Astrocyte of the spinal cord (primary cell): Measurements from ENCODE around the gene SPON1.
A peak's percentile ranks its signal among the peaks of the same experiment; 100 is the strongest.

Source experiments
- DNase-seq: peaks from one replicate; pipeline ENCODE4 v3.0.0; 2011; ENCODE audit warnings: low read depth, low spot score
- H3K4me3 ChIP-seq: 2 replicates; pipeline ENCODE4 v1.5.1; 2011; ENCODE audit warnings: low read depth, mild to moderate bottlenecking, low read length, moderate library complexity
- CTCF ChIP-seq: IDR thresholded peaks from 2 replicates; pipeline ENCODE4 v1.5.1; 2012; ENCODE audit warnings: low read depth, mild to moderate bottlenecking, low read length, inconsistent platforms
- in situ Hi-C: cut with HindIII; loops from 2 replicates; pipeline ENCODE4 v1.10.0; 2017; ENCODE audit warnings: low sequenced_read_pairs

SPON1 gene

DNA sequence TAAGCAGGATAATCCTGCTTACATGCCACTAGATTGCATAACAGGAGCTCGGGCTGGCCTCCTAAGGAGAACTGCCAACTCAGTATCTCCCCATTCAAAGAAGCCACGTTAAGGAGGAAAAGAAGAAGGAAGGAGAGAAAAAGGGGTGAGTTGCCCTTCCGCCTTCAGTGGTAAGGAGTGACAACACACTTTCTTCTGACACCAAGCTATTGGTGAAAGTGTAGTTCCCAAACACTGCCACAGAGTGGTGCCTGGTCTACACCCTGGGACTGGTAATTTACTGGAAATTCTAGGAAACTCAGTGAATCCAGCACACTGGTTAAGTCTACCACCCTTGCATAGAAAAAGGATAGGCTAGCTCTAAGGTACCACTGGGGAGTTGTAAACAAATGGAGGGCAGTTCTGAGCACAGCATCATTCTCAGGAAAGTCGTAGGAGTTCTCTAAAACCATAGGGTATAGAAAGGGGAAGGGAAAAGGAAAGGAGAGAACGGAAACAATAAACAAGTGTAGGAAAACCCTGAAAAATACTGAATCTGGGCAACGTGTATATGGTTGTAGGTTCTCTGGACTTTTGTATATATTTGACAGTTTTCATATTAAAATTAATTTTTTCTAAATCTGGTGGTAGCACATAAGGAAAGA, 338.3 kb downstream of the SPON1 start:
- H3K4me3 ChIP-seq: no peak overlapping the region
- peak; percentile 87 for TF ChIP-seq CTCF
- DNase-seq: peak; percentile 80
- in situ Hi-C loops: no loop called here

DNA sequence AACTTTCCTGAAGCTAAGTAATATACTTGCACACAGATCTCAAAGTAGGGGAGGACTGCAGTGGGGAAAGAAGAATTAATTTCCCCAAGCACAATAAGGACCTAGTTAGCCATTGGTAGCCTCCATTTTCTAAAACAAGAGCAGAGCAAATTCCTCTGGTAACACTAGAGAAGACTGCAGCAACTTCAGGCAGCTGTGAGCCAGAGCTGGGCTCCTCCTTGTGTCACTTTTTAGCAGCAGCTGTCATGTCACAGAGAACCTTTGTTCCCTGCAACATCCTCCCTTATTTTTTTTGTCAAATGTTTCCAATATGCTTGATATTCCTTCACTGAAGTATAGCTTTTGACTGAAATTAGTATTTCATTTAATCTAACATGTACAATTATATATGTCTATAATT, 342.1 kb downstream of the SPON1 start:
- no peak for DNase-seq
- H3K4me3 ChIP-seq: no peak overlapping the region
- in situ Hi-C loops: no loop called here
- no peak for TF ChIP-seq CTCF

DNA sequence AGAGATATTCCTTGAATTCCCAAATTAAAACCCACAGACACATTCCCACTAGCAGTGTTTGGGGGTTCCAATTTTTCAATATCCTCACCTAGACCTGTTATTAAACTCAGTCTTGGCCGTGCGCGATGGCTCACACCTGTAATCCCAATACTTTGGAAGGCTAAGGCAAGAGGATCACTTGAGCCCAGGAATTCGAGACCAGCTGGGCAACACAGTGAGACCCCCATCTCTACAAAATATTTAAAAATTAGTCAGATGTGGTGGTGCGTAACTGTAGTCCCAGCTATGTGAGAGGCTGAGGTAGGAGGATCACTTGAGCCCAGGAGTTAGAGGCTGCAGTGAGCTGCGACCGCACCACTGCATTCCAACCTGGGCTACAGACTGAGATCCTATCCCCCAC, 343.1 kb downstream of the SPON1 start:
- H3K4me3 ChIP-seq: no peak overlapping the region
- in situ Hi-C loops: no loop called here
- no peak for DNase-seq
- TF ChIP-seq CTCF: no peak

DNA sequence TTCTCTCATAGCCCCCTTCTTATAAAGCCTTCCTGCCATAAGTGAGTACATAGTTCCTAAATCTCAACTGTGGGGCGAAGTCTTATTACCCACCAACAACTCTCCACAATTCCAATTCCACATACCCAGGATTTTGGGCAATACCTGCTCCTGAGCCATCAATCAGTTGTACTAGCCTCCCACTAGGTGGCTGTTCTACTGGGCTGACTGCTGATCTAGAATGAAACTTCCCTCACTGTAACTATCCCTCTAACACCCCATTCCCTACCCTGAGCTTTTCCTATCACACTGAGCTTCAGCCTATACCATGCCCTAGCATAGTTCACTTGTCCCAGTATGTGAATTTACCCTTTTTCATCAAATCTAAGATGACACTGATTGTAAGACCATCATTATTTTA, 344.0 kb downstream of the SPON1 start:
- in situ Hi-C loops: no loop called here
- DNase-seq: no peak
- TF ChIP-seq CTCF: no peak
- H3K4me3 ChIP-seq: no peak overlapping the region

- peak; percentile 75 for TF ChIP-seq CTCF
- no peak overlapping the region for H3K4me3 ChIP-seq
- DNase-seq: peak; percentile 56
- in situ Hi-C loops: no loop called here
Measured at GRCh38 chr11:14308114-14308896, 345.8 kb downstream of the SPON1 start.

DNA sequence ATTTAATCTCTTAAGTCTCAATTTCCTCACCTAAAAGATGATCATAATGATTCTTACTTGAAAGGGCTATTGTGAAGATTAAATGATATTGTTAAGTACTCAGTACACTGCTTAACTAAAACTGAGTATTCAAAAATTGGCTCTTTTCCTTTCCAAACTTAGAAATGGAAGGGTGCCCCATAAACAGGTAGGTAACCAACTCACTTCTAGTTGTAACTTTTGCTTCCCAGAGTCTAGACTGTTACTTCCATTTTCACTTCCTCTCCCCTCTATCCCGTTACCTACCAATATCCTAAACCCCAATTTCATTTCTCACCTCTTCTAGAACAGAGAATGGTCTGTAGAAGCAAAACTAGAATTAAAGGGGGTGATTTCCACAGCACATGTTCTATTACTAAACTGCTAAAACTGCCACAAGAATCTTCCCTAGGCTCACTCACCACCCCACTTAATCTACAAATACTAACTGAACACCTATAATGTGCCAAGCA, 346.4 kb downstream of the SPON1 start:
- H3K4me3 ChIP-seq: no peak overlapping the region
- in situ Hi-C loops: no loop called here
- DNase-seq: no peak
- no peak for TF ChIP-seq CTCF
